ENCODE measurements around the gene ATXN1. TPM values are rescaled to one million over a fixed set of nuclear protein-coding genes. Genes with fewer than 3 reads are reported as not detected.

Gene ATXN1
- total and polyA plus RNA-seq, 2 of the 8 experiments (the other 6 are each of a cell fraction or from before 2014, with no cell fraction given): 1.6 to 4.0 TPM

DNA sequence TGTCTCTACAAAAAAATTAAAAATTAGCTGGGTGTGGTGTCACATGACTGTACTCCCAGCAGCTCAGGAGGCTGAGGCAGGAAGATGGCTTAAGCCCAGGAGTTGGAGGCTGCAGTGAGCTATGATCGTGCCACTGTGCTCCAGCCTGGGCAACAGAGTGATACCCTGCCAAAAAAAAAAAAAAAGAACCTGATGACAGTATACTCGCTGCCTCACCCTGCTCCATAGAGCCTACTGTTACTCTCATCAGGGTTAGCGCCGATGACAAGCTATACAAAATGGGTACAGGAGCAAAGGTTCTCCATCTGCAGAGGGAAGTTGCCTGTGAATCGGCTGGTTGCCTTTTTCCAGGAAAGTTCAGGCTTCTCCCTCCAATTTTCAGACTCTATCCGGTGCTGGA lies 469.5 kb downstream of the ATXN1 start:
- Histone ChIP-seq H2BK20ac (ENCODE audit: low read length) (no peak overlapping the region), H3K4ac (replicated peaks; ENCODE audit: insufficient read length, low read depth, low read length) (no peak overlapping the region), H3K36me3 (ENCODE audit: control insufficient read depth in 2 of 4, insufficient read depth in 4 of 4, low read length in 3 of 4) (no peaks in the 10 kb centered on the region), H2BK5ac (ENCODE audit: low read depth, low read length) (no peak overlapping the region), H2AK5ac (ENCODE audit: low read depth, low read length) (no peak overlapping the region), H2BK120ac (replicated peaks; ENCODE audit: low read depth, low read length) (no peak overlapping the region), H3K23ac (ENCODE audit: insufficient read length) (no peak overlapping the region), H3K4me2 (ENCODE audit: insufficient read depth in 1 of 2, low read depth in 2 of 2, low read length in 2 of 2) (no peak overlapping the region), H2BK15ac (ENCODE audit: low read length) (no peak overlapping the region), H3K4me3 (ENCODE audit: extremely low read depth in 1 of 4, insufficient read depth in 2 of 4, low read depth in 3 of 4, low read length in 4 of 4) (no peak overlapping the region), H2BK12ac (ENCODE audit: low read depth, low read length) (no peak overlapping the region), H3K56ac (replicated peaks; ENCODE audit: insufficient read length, low read depth, low read length) (no peak overlapping the region), H3K9ac (replicated peaks in 1 of 4; ENCODE audit: extremely low read depth in 1 of 4, low read depth in 3 of 4, low read length in 3 of 4) (no peak overlapping the region), H4K5ac (ENCODE audit: insufficient read length, low read depth, low read length) (no peak overlapping the region), H3K23me2 (ENCODE audit: low read depth, low read length) (no peaks in the 10 kb centered on the region), H4K8ac (ENCODE audit: extremely low read depth, insufficient read depth, low read length) (no peak overlapping the region), H3K27me3 (replicated peaks in 1 of 4; ENCODE audit: control insufficient read depth in 3 of 4, extremely low read depth in 1 of 4, insufficient read depth in 3 of 4, low read length in 3 of 4) (no peaks in the 10 kb centered on the region), H3K79me2 (ENCODE audit: control insufficient read depth in 1 of 2, insufficient read depth in 2 of 2, low read length in 2 of 2) (no peaks in the 10 kb centered on the region), H3K27ac (ENCODE audit: low read depth, low read length) (no peak overlapping the region), H4K20me1 (replicated peaks in 1 of 2; ENCODE audit: control insufficient read depth in 1 of 2, insufficient read depth in 2 of 2, low read length in 2 of 2) (no peaks in the 10 kb centered on the region), H3K4me1 (replicated peaks in 1 of 4; ENCODE audit: control insufficient read depth in 3 of 4, insufficient read depth in 4 of 4, low read length in 3 of 4) (0 out of 7 replicates have a peak, but pooled peaks cover 0 to 2% (median 0%) of the 10 kb centered on the region in 4 experiments), H3K14ac (ENCODE audit: insufficient read length) (no peak overlapping the region), H3K18ac (ENCODE audit: extremely low read depth, low read length) (no peak overlapping the region), H3K79me1 (ENCODE audit: low read depth, low read length) (no peaks in the 10 kb centered on the region), H2AFZ (ENCODE audit: low read length) (no peak overlapping the region), H4K91ac (replicated peaks; ENCODE audit: insufficient read length, low read length) (no peak overlapping the region), H3K9me3 (ENCODE audit: insufficient read depth in 2 of 2, low read depth in 1 of 2, low read length in 1 of 2) (no peaks in the 10 kb centered on the region; a peak in 1 of 4 replicates)
- DNase-seq (ENCODE audit: low read depth in 1 of 2, low spot score in 2 of 2) (no peak), FAIRE-seq (no peak)
- 88% methylated on average over 6 of the region's 6 CpGs; no CpG with 5 or more reads in 1 of the 2 experiments for WGBS, 2 experiments (ENCODE audit: extremely low coverage in 1 of 2, insufficient coverage in 1 of 2, insufficient read length in 1 of 2, insufficient replicate concordance in 2 of 2, low coverage in 1 of 2, low lambda C conversion rate in 2 of 2, missing lambda C conversion rate in 1 of 2)
- TF ChIP-seq BACH1 (IDR thresholded peaks at IDR 0.05; ENCODE audit: low read length) (no peak), ASH2L (IDR thresholded peaks at IDR 0.05; ENCODE audit: low read length) (no peak), EP300 (IDR thresholded peaks at IDR 0.05; ENCODE audit: borderline replicate concordance in 1 of 2, low read depth in 2 of 2, low read length in 2 of 2) (no peak), CBX8 (IDR thresholded peaks at IDR 0.05; ENCODE audit: borderline replicate concordance, low read depth, low read length) (no peak), GTF2F1 (IDR thresholded peaks at IDR 0.05; ENCODE audit: borderline replicate concordance, low read depth, low read length) (no peak), MAFK (IDR thresholded peaks at IDR 0.05; ENCODE audit: low read depth, low read length) (no peak), POLR2AphosphoS5 (IDR thresholded peaks at IDR 0.05; ENCODE audit: low read depth, low read length) (no peak)
- CTCF ChIA-PET (ENCODE audit: partially characterized antibody): interaction anchor here (0.6 to 3.2 kb wide), 7 partner anchors 12 to 280 kb away, joined by 3 to 18 read pairs (median 3); no protein-coding TSS in a partner anchor
- POLR2A ChIA-PET (ENCODE audit: partially characterized antibody): no interaction called here
